Activated gamma-delta T cell (primary cell): ENCODE results near the gene AKAP6.

ENCODE experiments used
- DNase-seq: peaks from one replicate; lab custom pipeline; 2025; lab: John Stamatoyannopoulos, UW

The AKAP6 gene

DNA sequence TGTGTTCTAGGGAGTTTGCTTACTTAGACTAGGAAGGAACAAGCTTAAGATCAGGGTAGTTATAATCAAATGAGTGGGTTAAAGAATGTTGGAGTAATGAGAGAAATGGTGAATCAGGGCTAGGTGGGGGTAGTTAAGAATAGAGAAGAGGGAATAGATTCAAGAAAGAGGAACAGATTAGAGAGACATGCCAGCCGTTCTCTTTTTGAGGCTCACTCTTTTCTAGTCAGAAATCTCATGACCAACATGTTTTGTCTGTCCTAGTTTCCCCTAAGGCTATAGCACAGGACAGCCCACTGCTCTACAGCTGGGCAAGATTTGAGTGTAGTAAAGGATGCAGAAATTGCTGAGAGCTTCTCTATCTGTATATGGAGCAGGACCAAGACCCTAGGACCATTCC, 258.4 kb downstream of the AKAP6 start:
- DNase-seq: no peak

- DNase-seq: no peak
Measured at GRCh38 chr14:32588448-32589320, 259.6 kb downstream of the AKAP6 start.

GRCh38 chr14:32590157-32590556, 261.1 kb downstream of the AKAP6 start:
- no peak for DNase-seq

- no peak for DNase-seq
Measured at GRCh38 chr14:32593290-32593942, 264.3 kb downstream of the AKAP6 start.

DNA sequence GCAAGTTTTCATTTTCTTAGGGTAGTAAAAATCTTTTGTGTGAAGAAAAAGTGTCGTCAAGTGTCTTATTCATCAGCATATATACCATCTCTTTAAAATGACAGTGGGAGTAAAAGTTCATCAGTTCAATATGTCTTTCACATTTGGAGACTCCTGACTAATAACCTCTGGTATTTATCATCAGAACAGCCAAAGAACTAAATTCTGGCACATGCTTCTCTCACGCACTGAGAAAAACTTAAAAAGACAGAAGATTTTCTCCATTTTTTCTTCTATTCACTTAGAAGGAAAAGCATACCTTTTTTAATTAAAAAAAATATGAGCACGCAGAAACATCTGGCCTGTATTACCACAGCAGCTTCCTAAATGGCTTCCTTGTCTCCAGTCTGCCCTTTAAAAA, 265.7 kb downstream of the AKAP6 start:
- no peak for DNase-seq

DNA sequence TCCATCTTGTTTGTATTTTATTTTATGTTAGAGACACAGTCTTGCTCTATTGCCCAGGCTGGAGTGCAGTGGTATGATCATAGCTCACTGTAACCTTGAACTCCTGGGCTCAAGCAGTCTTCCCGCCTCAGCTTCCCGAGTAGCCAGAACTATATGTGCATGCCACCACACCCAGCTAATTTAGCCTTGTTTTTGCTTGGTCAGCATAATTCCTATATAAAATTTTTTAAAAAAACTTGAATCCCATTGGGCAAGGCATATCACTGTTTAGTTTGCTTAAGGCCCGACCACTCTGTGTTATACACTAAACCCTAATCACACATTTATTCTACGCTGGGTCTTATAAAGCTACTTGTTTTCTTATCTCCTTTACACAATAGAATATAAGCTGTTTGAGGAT, 266.4 kb downstream of the AKAP6 start:
- no peak for DNase-seq

DNA sequence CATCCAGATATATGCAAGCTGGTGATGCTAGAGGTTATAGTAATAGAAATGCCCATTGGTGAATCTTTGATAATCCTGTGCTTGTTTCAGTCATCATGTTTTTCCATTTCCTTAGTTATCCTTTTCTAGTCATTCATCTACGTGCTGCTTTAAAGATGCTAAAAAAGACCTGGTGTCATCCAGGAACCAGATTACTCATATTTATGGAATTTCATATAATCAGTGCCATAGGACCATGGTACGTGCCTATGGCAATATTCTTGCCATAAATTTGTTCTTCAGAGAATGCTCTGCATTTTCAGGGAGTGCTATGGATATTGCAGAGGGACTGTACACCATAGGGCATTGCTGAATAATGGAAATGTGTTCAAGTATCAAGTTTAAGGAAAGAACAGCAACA, 267.3 kb downstream of the AKAP6 start:
- no peak for DNase-seq

DNA sequence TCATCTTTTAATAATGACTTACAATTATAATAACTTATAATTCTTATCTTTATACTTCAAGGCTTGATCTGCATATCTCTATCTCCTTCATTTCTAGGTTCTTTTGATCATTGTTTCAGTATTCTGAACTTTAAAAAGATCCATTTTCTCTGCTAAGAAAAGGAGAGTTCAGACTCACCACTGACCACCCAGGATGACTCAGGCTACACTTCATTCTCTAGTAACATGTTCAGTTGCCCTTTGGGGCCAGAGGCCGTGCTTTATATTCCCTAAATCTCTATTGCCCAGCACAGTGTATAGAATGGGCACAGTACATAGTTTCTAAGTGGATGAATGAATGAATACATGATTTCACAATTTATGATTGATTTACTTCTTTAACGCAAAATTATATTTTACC, 268.7 kb downstream of the AKAP6 start:
- DNase-seq: no peak

- no peak for DNase-seq
Measured at GRCh38 chr14:32601069-32601468, 272.0 kb downstream of the AKAP6 start.

GRCh38 chr14:32601906-32602305, 272.8 kb downstream of the AKAP6 start:
- DNase-seq: no peak

GRCh38 chr14:32602699-32603098, 273.6 kb downstream of the AKAP6 start:
- DNase-seq: no peak

- no peak for DNase-seq
Measured at GRCh38 chr14:32603992-32604565, 275.0 kb downstream of the AKAP6 start.

- DNase-seq: no peak
Measured at GRCh38 chr14:32606301-32606700, 277.2 kb downstream of the AKAP6 start.

DNA sequence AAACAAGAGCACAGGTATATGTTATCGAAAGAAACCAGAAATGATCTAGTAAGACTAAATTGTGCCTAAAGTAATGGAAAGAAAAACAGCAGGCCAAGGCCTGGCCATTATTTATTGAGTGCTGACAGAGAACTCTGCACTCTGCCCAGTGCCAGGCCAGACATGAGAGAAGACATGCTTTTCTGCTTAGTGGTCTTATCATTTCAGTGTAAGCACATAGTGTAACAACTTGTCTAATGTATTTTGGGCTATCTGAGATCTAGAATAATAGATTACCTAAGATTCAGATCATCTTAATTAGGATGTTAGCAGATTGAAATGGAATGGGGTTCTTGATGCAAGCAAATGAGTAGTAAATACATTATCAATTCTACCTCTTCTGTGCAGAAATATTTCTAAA, 278.3 kb downstream of the AKAP6 start:
- DNase-seq: no peak

- no peak for DNase-seq
Measured at GRCh38 chr14:32608857-32609256, 279.8 kb downstream of the AKAP6 start.

DNA sequence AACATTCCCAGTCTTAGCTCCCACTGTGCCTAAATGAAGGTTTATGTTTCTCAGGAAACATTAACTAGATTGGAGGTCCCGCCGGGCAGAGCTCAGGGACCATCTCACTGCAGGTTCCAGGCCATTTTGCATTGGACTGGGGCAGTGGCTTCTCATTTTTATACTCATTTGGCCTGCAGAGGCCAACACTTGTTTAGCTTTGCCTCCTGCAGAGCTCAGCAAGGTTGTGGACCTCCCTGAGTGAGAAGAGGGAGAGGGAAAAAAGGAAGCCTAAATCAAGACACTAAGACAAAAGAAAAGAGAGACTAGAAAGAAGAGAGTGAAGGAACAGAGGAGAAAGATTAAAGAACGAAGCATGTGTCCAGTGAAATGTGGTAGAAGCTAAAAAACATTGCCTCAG, 280.3 kb downstream of the AKAP6 start:
- DNase-seq: no peak

GRCh38 chr14:32611752-32612151, 282.7 kb downstream of the AKAP6 start:
- DNase-seq: no peak

DNA sequence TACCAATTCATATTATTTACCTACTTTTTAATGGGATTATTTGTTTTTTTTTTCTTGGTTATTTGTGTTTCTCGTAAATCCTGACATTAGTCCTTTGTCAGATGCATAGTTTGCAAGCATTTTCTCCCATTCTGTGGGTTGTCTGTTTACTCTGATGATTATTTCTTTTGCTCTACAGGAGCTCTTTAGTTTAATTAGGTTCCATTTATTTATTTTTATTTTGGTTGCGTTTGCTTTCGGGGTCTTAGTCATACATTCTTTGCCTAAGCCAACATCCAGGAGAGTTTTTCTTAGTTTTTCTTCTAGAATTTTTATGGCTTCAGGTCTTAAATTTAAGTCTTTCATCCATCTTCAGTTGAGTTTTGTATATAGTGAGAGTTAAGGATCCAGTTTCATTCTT, 289.9 kb downstream of the AKAP6 start:
- no peak for DNase-seq

DNA sequence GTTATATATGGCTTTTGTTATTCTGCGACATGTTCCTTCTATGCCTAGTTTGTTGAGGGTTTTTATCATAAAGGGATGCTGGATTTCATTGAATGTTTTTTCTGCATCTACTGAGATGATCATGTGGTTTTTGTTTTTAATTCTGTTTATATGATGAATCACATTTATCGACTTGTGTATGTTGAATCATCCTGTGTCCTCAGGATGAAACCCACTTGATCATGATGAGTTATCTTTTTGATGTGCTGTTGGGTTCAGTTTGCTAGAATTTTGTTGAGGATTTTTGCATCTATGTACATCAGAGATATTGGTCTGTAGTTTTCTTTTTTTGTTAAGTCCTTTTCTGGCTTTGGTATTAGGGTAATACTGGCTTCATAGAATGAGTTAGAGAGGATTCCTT, 291.2 kb downstream of the AKAP6 start:
- no peak for DNase-seq

GRCh38 chr14:32620724-32621123, 291.6 kb downstream of the AKAP6 start:
- DNase-seq: no peak

DNA sequence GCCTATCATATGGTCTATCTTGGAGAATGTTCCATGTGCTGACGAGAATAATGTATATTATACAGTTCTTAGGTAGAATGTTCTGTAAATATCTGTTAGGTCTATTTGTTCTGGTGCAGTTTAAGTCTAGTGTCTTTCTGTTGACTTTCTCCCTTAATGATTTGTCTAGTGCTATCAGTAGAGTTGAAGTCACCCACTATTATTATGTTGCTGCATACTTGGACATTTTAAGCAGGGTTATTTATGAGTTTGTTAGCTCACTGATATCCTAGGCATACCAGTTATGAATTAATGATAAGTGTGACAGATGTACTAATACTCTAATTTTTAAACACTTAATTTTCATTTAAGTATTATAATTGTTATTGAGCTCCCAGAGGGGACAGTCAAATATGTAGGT, 292.5 kb downstream of the AKAP6 start:
- DNase-seq: no peak

- DNase-seq: no peak
Measured at GRCh38 chr14:32622742-32623141, 293.6 kb downstream of the AKAP6 start.
